ENCODE results near the gene KIF1A. TPM values are rescaled to one million over a fixed set of nuclear protein-coding genes. Genes with fewer than 3 reads are reported as not detected.

Gene KIF1A
- polyA plus RNA-seq, 1 donor, result 4.4 TPM

GRCh38 chr2:240818293-240819125 lies 1.5 kb downstream of the KIF1A start:
- no peak for DNase-seq

DNA sequence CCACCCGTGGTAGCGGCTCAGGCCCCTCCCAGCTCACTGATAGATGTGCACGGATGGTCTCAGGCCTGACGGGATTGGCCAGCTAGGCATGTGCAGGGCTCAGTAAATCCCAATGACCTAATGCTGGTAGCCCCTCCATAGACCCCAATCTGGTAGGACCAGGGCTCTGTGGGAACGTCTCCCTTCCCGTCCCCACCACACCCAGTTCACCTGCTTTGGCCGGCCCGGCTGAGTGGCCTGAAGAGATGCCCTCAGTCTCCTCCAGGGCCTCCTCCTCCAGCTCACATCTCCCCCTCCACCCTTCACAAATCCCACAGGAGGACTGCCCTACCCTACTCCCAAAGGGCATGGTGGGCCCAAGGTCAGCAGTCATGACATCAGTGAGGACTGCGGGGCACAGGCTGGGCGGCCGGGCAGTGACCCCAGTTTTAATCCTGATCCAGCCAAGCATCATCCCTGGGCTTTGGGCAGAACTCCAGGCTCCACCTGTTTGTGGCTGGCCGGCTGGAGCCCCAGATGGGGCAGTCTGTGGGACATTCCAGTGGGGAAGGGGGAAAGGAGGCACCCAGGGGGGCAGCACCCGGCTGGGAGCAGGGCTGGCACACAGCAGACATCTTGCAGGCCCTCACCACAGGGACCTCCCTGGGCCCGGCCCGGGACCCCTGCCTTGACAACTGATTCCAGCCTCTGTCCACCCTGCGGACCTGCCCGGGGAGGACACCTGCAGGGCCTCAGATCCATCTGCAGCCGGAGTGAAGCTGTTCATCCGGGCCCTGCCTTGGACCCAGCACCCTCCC lies 2.3 kb downstream of the KIF1A start:
- no peak for DNase-seq

- no peak for DNase-seq
These were observed 3.2 kb downstream of the KIF1A start for GRCh38 chr2:240816584-240817495.

DNA sequence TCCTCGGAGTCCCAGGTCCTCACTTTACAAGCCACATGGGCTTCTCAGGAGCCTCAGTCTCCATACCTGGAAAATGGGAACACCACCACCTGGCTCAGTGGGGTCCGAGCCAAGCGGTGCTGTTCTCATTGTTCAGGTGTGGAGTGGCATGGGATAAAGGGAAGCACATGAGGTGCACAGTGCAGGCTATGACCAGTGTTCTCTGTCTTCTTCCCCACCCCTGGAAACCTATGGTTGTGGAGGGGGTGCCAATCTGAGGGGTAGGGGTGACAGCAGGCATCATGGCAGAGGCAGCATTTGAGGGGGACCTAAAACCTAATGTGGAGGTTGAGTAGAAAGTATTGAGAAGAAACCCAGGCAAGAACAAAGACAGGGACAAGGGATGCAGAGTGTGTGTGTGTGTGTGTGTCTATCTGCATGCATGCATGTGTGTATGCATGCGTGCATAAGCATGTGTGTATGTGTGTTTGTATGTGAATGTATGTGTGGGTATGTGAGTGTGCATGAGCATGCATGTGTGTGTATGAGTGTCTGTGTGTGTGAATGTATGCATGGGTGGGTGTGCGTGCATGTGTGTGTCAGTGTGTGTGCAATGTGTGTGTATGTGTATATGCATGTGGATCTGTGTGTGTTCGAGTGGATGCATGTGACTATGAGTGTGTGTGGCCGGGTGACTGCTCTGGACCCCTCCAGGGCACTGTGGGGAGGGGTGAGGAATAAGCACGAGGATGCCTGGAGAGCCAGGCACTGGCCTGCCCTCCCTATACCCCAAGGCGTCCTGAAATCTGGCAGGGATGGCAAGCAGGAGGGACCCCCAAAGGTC lies 4.0 kb downstream of the KIF1A start:
- no peak for DNase-seq

DNA sequence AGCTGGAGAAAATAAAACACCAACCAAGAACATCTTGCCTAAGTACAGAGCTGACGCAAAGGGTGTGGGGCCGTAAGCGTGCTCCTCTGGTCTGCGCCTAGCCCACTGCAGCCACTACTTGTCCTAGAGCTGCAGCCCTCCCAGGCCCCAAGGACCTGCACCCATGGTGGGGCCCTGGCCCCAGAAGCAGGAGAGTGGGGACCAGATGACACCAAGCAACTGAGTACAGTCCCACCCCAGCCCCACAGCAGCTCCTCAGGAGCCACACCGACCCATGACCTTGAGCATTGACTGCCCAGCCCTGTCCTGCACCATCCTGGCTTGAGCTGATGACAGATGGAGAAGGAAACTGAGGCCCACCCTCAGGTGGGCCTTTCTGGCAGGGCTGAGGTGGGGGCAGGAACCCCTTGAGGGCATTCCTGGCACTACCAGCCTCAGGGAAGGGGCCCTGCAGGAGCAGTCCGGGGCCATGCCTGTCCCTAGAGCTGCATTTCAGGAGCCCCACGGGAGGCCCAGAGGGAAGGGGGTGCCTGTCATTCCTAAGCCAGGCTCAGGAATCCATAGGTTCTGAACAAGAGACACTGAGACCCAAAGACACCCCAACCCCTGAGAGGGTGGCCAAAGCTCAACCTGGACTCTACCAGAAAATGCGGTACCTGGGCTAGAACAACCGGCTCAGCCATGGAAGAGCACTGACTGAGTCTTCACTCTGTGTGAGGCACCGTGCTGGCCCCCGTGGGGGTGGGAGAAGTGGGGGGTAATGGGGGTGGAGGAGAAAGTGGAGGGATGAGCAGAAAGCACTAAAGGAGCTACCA lies 4.9 kb downstream of the KIF1A start:
- no peak for DNase-seq

GRCh38 chr2:240814280-240814679 lies 5.7 kb downstream of the KIF1A start:
- DNase-seq, result no peak

DNA sequence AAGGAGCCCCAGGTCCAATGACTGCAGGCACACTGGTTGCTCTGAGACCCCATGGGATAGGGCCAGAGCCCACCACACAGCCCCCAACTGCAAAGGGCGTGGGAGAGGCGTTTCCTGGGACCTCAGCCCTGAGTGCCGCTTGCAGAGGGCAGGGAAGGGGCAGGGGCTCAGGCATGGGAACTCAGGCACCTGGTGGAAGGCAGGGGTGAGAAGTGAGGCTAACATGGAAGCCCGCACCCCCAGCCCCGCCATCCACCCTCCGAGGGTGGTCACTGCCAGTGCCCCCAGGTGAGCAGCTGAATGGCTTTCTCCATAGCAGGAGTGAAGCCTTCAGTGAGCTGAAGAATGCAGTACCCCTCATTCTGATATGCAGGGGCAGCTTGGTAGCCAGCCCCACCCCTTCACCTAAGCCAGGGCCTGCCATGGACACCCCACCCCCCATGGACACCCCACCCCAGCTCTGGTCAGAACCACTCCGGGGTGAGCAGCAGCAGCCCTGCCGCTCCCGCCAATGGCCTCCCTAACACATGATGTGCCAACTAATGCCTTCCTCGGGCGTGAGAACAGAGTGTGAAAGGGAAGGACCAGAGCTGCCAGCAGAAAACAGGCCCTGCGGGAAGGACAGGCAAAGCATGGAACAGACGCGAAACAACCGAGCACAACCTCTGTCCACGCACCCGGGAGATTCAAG lies 6.6 kb downstream of the KIF1A start:
- no peak for DNase-seq

DNA sequence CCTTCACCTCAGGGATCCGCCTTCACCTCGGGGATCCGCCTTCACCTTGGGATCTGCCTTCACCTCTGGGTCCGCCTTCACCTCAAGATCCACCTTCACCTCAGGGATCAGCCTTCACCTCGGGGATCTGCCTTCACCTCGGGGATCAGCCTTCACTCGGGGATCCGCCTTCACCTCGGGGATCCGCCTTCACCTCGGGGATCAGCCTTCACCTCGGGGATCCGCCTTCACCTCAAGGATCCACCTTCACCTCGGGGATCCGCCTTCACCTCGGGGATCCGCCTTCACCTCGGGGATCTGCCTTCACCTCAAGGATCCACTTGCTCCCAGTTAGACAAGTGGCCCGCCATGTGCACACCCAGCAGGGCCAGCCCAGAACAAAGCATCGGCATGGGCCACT lies 7.3 kb downstream of the KIF1A start:
- DNase-seq, result no peak

- no peak for DNase-seq
These were observed 7.7 kb downstream of the KIF1A start for GRCh38 chr2:240812301-240812680.

DNA sequence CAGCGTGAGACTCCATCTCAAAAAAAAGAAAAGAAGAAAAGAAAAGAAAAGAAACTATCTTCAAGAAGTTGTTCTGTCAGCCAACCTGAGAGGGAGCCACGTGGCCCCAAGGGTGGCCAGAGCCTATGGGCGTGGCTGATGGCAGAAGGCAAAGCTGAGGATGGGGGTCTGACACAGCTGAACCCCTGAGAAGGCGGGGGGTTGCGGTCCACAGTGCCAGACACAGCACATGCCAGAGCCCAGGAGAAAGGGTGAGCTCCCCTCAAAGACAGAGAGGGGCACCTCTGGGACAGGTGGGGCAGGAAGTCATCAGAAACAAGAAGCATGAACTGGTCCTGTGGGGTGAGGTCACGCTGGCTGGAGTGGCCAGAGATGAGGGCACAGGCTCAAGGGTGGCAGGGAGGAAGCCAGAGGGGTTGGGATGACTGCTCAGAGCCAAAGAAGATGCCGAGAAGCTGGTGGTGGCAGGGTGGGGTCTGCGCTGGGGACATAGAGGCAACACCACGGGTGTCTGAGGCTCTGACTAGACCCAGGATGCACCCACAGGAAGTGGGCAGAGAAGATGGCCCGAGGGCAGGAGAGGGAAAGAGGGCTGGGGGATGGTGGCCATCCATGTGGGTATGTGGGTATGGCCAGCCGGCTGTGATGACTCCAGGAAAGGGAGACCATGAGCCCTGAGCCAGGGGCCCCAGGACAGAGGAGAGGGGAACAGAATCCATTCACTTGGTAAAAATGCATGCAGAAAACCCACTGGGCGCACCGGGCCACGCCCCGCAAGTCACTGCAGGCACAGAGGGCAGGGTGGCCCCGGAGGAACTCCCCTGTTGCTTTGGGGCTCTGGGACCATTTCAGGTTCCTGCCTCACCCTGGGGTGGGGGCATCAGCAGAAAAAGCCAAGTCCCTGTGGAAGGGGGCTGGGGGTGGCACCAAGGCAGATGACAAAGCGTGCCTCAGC lies 8.4 kb downstream of the KIF1A start:
- DNase-seq, result no peak

DNA sequence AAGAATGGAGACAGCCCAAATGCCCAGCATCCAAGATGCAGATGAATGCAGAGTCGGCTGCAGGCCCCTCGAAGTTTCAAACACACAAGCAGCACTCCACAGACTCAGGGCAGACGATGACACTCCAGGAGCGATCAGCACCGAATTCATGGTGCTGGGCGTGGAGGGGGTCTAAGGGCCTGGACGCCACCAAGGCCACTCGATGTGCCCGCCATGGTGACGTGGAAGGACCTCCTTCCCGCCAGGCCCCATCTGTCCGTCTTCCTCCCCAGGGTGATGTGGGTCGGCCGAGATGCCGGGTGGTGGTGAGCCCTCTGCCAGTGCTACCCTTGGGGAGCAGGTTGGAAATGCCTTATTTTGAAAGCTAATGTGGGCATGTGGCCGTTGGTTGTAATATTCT lies 9.4 kb downstream of the KIF1A start:
- no peak for DNase-seq

DNA sequence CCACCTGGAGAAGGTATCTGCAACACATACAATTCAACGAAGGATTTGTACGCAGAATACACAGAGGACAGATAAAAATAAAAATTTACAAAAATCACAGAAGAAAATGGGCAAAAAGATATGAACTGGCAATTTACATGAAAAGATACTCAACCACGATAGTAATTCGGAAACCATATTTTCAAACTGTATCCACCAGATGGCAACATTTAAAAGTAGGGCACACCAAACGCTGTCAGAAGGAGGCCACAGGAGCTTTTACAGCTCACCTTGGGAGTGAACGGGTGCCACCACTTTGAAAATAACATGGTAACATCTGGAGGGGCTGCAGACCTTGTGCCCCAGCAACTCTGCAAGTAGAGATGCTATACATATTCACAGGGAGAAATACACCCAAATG lies 9.8 kb downstream of the KIF1A start:
- no peak for DNase-seq

- no peak for DNase-seq
These were observed 10.7 kb downstream of the KIF1A start for GRCh38 chr2:240809276-240809675.

GRCh38 chr2:240806459-240806858 lies 13.6 kb downstream of the KIF1A start:
- no peak for DNase-seq

- DNase-seq, result no peak
These were observed 14.0 kb downstream of the KIF1A start for GRCh38 chr2:240806006-240806405.

GRCh38 chr2:240803191-240803590 lies 16.8 kb downstream of the KIF1A start:
- DNase-seq, result no peak

- no peak for DNase-seq
These were observed 20.8 kb downstream of the KIF1A start for GRCh38 chr2:240799033-240799820.

- no peak for DNase-seq
These were observed 21.6 kb downstream of the KIF1A start for GRCh38 chr2:240798327-240798905.

Data from hindlimb muscle (tissue), 1 donor.